NCI-H1930 (cell line): ENCODE data around the gene SYNE2.

Source experiments
- DNase-seq, 2 experiments: peaks; one replicate each; lab custom pipeline; 2025; lab: John Stamatoyannopoulos, UW

Gene SYNE2

DNA sequence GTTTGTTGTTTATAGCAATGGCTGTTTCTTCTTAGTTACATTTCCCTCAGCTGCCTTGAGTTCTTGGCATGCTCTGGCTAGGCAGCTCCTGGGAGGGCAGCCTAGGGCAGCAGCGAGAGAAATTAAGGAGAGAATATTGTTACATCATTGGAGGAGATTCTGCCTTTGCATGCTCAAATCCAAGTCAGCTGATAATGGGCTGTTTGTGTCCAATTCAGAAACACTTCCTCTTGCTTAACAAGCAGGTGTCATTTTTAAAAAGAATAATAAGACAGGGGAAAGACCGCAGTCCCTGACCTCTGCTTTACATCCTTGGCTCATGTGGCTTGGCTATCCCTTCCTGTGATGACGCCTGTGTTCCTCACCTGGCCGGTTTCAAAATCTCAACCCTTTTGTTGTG, 364.5 kb downstream of the SYNE2 start:
- DNase-seq: no peak

GRCh38 chr14:64217834-64218233, 365.0 kb downstream of the SYNE2 start:
- DNase-seq: no peak

DNA sequence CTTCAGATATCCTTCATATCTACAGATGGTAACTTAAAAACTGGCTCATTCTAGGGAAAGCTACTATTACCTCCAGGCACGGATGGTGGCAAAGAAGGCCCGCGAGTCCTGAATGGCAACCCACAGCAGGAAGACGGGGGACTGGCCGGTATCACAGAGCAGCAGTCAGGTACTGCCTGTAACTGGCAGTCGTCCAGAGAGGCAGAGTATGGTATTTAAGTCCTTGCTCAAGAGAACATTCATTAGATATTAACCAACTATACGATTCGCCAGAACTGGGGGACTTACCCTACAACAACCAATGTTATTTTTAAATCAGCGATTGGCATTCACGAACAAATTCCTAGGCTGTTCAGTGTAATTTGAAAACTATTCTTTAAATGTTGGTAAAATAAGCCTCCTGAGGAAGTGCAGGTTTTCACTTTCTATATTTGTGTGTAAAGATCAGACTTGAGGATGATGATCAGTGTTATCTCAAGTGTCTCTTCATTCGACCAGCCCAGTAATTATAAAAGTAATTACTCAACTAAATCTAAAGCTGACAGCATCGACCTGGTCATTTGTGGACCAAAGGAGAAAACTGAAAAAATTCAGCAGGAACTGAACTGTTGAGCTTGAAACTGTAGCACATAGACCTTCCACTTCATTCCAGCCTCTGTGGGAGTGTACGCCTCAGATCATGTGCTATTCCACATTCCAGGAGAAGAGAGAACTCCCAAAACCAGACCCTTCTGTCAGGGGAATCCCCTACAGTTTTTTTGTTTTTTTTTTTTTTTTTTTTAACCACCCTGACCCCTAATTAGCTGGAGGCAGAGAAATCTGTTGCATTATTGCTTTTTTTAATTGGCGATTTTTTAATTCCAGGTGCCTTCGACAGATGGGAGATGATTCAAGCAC, 365.8 kb downstream of the SYNE2 start:
- no peak for DNase-seq

DNA sequence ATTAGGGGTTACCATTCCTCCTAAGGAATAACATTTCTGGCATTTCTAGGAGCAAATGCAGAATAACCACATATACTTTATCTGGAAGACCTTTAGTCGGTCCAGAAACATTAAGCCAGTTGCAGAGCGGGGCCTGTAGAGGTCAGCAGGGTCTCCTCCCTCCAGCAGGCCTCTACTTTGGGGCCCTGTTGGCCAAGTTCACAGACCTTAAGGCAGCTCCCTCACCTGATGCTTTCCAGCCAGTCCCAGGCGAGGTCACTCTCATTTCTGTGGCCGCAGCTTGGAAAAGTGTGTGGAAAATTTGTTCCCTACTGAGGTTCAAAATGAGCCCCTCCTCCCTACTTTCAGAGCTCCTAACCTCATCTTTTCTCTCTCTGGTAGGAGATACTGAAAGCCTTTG, 367.3 kb downstream of the SYNE2 start:
- no peak for DNase-seq

GRCh38 chr14:64220466-64220865, 367.7 kb downstream of the SYNE2 start:
- no peak for DNase-seq

- DNase-seq: no peak
These were observed 368.7 kb downstream of the SYNE2 start for GRCh38 chr14:64221391-64222003.

- DNase-seq: no peak
These were observed 372.4 kb downstream of the SYNE2 start for GRCh38 chr14:64225151-64225757.

- DNase-seq: no peak
These were observed 375.1 kb downstream of the SYNE2 start for GRCh38 chr14:64227856-64228255.

DNA sequence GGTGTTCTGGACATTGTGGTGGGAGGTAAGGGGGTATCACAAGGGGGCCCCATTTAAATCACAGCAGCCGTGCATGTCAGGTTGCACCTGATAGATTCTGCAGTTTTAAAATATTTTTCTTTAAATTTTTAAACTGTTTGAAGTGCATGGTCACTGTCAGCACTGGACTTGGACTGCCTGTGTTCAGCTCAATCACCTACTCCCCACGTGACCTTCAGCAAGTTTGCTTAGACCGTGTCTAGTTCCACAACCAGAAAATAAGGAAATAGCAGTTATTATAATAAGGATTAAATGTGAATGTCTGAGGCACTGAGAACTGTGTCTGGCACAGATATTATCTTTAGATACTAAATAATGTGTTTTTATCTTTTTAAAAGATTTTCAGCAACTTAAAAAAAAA, 376.7 kb downstream of the SYNE2 start:
- no peak for DNase-seq

DNA sequence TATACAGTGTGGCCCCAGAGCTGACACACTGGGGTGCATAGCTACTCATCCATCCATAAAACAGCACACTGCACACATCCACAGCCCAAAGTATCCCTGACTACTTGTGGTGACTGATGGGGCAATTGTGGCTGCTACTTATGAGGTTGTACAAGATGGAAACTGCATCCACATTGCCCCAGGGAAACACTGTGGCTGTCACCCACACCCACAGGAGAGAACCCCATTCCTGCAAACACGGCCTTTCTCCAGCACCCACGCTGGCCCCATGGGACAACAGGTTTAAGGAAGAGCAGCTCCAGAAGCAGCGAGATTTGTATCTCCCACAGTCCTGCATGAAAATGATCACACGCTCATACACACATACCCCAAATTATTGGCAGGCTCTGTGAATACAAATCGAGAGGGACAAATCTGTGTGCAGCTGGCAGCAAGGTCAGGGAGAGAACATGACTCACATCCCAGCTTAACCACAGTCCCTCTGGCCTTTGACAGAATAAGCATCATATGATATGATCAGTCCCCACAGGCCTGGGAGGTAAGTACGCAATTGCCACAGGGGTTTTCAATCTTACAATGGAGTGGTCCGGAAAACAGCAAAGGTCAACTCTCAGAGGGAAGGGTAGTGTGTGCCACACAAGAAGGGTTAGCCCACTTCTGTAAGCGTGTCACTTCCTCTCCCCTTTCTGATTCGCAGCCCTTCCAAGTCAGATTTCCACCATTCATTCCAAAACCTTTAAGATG, 379.5 kb downstream of the SYNE2 start:
- DNase-seq: no peak

DNA sequence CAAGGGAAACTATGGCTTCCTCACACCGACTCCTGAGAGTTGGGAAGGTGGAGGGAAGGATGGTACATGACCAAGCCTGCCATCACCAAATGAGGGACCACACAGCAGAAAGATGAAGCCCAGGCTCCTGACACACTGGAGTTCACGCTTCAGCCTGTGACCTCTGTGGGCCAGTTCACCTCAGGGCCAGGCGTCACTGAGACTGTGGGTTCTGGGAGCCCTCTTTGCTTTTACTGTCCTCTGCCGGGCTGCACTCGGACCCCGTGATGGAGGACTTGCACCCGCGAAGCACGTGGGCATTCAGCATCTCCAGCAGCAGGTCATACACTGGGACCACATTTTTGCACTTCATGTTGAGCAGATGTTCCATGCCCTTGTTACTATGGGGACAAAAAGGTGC, 380.1 kb downstream of the SYNE2 start:
- DNase-seq: no peak

- DNase-seq: no peak
These were observed 380.9 kb downstream of the SYNE2 start for GRCh38 chr14:64233531-64234190.

DNA sequence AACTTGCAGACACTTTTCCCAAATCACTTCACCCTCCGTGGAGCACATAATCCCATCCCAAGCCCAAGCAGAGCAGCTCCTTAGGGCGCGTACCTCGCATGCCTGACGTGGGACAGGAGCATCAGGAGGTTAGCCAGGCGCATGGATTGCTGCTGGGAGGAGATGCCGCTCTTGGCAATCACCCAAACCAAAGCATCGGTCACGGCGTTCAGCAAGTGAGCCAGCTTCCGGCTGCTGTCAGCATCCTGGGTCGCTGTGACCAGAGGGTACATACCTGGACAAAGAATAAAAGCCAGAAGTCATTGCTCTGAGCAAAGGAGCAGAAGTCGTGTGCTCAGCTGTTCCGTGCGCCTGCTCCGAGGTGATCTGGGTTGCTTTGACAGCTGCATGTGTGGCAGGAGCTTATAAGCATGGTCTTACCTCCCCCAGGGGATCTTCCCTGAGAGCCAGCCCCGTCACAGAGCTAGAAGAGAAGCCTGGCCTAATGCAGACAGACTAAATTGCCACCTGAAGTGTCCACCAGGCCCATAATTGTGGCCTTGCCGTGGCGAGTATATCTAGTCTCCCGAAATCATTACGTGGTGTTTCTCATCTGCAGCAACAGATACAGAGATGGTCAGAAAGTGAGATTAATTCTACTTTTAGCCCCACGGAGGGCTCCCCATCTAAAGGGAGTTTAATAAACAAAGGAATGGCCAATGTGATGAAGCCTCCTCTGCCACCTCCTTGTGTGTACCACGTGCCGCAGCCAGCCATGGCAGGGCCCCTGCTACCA, 382.3 kb downstream of the SYNE2 start:
- DNase-seq: no peak

DNA sequence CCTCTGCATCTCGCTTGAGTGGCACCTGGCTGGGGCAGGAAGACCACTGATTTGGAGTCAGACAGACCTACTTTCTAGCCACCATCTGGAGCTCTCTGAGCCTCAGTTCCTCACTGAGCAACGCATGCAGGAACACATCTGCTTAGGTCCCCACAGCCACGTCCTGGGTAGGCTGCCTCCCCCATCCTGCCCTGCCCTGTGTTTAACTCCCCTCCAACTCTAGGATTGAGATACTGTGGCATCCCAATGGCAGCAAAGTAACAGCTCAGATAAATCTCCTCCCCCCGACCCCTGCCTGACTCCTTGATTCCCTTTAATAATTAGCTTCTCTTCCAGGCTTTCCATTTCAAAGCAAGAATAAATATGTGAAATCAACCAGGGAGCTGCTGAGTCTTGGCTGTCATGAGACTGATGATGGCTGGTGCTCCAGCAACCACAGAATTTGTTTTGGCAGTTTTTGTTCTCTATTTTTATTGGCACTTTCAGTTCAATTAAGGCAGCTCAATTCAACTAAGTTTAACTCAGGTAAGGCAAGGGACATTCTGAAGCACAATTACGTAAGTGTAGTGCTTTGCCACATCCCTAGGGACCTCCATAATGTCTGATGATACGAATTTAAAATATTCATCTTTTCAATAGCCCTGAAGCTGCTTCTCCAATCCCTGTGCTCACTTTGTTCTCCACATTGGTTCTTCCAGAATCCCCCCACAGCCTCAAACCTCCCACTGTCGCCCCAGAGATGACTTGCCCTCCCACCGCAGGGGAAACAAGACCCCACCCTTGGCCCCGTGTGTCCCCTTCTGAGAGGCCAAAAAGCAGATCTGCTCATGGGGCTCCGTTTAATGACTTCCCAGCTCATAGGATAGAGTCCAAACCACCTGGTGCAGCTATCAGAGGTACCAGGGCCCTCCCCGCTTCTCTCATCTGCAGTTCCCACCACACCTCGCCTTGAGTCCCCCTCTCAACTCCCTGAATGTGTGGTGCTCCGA, 383.1 kb downstream of the SYNE2 start:
- no peak for DNase-seq

- no peak for DNase-seq
These were observed 385.2 kb downstream of the SYNE2 start for GRCh38 chr14:64238049-64238448.

DNA sequence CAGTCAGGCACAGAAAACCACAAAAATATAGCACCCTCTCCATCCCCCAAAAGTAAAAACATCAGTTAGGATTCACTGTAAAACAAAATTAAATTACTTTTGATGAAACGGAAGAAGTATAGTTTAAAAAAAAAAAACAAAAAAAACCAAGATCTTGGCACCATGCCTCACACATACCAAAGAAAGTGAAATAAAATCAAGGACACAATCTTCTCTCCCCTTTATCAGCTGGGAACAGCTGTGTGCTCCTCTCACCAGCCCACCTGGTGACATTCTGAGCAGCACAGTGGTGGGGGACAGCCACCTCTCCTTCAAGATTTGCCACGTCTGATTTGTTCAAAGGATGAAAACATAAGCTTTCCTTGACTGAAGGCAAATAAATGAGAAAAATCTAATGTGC, 385.8 kb downstream of the SYNE2 start:
- DNase-seq: no peak

DNA sequence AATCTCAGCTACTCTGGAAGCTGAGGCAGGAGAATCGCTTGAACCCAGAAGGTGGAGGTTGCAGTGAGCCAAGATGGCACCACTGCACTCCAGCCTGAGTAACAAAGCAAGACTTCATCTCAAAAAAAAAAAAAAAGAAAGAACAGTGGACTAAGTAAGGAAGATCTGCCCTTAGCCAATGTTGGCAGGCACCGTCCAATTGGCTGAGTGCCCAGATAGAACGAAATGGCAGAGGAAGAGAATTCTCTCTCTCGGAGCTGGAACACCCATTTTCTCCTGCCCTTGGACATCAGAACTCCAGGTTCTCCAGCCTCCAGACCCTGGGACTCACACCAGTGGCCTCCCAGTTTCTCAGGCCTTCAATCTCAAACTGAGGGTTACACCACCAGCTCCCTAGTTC, 391.5 kb downstream of the SYNE2 start:
- DNase-seq: no peak

DNA sequence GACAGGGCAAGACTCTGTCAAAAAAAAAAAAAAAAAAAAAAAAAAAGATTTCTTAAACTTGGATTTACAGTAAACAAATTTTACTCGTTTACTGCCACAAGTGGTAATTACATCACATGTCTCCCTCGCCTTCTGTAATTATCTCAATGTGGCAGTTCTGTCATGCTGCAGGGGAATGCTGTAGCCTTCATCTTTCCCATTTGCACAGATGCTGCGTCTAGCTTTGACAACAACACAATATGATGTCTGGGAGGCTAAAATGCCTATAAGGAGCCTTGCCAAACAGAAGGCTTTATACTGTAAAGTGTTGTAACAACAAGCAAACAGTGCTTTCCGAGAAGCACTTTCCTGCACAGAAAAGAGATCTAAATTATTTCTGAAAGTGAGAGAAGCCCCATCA, 392.7 kb downstream of the SYNE2 start:
- DNase-seq: no peak

DNA sequence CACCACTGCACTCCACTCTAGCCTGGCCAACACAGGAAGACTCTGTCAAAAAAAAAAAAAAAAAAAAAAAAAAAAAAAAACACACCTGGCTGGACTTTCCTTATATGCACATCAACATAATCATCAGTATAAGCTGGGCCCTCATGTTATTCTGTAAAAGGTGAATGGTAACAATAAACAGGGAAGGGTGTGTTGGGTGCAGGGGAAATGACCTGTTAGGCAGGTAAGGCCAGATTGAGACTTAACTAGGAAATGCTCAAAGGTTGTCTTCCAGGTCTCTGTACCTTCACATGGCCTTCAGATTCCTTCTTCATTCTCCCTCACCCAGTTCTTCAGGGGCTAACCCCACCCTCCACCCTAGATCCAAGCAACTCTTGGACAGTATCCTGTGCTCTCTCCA, 393.9 kb downstream of the SYNE2 start:
- no peak for DNase-seq

DNA sequence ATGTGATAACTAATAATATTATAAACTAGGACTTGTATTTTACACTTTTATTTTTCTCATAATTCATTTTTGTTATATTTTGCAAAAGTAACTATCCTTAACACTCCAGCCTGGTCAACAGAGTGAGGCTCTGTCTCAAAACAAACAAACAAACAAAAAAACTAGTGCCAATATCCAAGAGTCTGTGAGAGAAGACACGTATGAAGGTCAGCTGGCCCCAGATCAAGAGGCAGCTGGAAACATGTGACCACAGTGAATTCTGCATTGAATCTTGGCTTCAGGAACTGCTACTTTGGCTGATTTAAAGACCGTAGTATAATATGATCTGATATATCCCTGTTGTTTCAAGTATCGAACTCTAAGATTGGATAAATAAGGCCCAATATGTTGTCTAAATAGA, 394.4 kb downstream of the SYNE2 start:
- DNase-seq: no peak
